ENCODE results near the gene ADCY3. TPM values are rescaled to one million over a fixed set of nuclear protein-coding genes. Genes with fewer than 3 reads are reported as not detected.

The ADCY3 gene
- total RNA-seq, 4 donors from 2014 or later: 3.9 to 16.6 (median 12.3) TPM

- no peak for TF ChIP-seq CTCF (IDR thresholded peaks at IDR 0.05 in 4 of 5, conservative IDR thresholded peaks at IDR 0.05 in 1 of 5)
- ATAC-seq (no peak), DNase-seq (no peak)
- peaks cover 0 to 13% of the 10 kb centered on the region in 2 donors for H3K4me1 ChIP-seq
- H3K4me3 ChIP-seq: peak overlapping the region in 1 of 4 donors; percentile 30
- no peak overlapping the region for H3K27ac ChIP-seq
- no peaks in the 10 kb centered on the region for H3K9me3 ChIP-seq
- in situ Hi-C loops (cut with MboI; ENCODE audit: low sequenced_read_pairs in 4 of 4): loop anchor here (5.0 to 10.0 kb wide), 4 partner anchors 406 to 421 kb away; no protein-coding TSS in a partner anchor
- no peaks in the 10 kb centered on the region for H3K36me3 ChIP-seq
- intact Hi-C loops (cut with DNase I; ENCODE audit: low total_unique reads): no loop called here
- no peaks in the 10 kb centered on the region for H3K27me3 ChIP-seq
Observed at GRCh38 chr2:24828238-24828996, 91.6 kb downstream of the ADCY3 start.

- H3K36me3 ChIP-seq: no peaks in the 10 kb centered on the region
- H3K4me1 ChIP-seq: peaks cover 0 to 13% of the 10 kb centered on the region in 2 donors
- peak overlapping the region in 2 of 4 donors; percentile 6 to 30 for H3K4me3 ChIP-seq
- TF ChIP-seq CTCF (IDR thresholded peaks at IDR 0.05 in 4 of 5, conservative IDR thresholded peaks at IDR 0.05 in 1 of 5): peak; percentile 72 to 91 (median 83)
- TF ChIP-seq POLR2A (IDR thresholded peaks at IDR 0.05): no peak
- no peak overlapping the region for H3K27ac ChIP-seq
- DNase-seq (peak; percentile 65 to 76), ATAC-seq (peak; percentile 92 to 97)
- no peaks in the 10 kb centered on the region for H3K27me3 ChIP-seq
- in situ Hi-C loops (cut with MboI; ENCODE audit: low sequenced_read_pairs in 4 of 4) (loop anchor here (5.0 to 10.0 kb wide), 4 partner anchors 405 to 420 kb away; no protein-coding TSS in a partner anchor), intact Hi-C loops (cut with DNase I; ENCODE audit: low total_unique reads) (loop anchor here (1.0 to 2.0 kb wide), 3 partner anchors 215 to 417 kb away; no protein-coding TSS in a partner anchor)
- H3K9me3 ChIP-seq: no peaks in the 10 kb centered on the region
Observed at GRCh38 chr2:24827321-24828237, 92.5 kb downstream of the ADCY3 start.

- Histone ChIP-seq H3K36me3 (peaks cover 0 to 4% of the 10 kb centered on the region in 2 donors), H3K9me3 (no peaks in the 10 kb centered on the region), H3K27me3 (no peaks in the 10 kb centered on the region), H3K27ac (no peak overlapping the region), H3K4me1 (peaks cover 0 to 13% of the 10 kb centered on the region in 2 donors), H3K4me3 (no peak overlapping the region)
- DNase-seq (no peak), ATAC-seq (no peak)
- in situ Hi-C loops (cut with MboI; ENCODE audit: low sequenced_read_pairs in 4 of 4): loop anchor here (5.0 to 10.0 kb wide), 4 partner anchors 404 to 419 kb away; no protein-coding TSS in a partner anchor
- intact Hi-C loops (cut with DNase I; ENCODE audit: low total_unique reads): loop anchor here (1.0 to 2.0 kb wide), 3 partner anchors 214 to 416 kb away; no protein-coding TSS in a partner anchor
- TF ChIP-seq CTCF (IDR thresholded peaks at IDR 0.05 in 4 of 5, conservative IDR thresholded peaks at IDR 0.05 in 1 of 5): no peak
- TF ChIP-seq POLR2A (IDR thresholded peaks at IDR 0.05): no peak
Observed at GRCh38 chr2:24826773-24827145, 93.3 kb downstream of the ADCY3 start.

GRCh38 chr2:24825883-24826772 lies 93.9 kb downstream of the ADCY3 start:
- Histone ChIP-seq H3K27me3 (no peaks in the 10 kb centered on the region), H3K4me3 (no peak overlapping the region), H3K9me3 (no peaks in the 10 kb centered on the region), H3K4me1 (peaks cover 0 to 13% of the 10 kb centered on the region in 2 donors), H3K27ac (no peak overlapping the region), H3K36me3 (peaks cover 0 to 8% of the 10 kb centered on the region in 2 donors)
- no peak for DNase-seq
- ATAC-seq: no peak
- intact Hi-C loops (cut with DNase I; ENCODE audit: low total_unique reads): loop anchor here (2.0 kb wide), 1 partner anchor 213 kb away; no protein-coding TSS in a partner anchor
- TF ChIP-seq POLR2A (IDR thresholded peaks at IDR 0.05) (no peak), CTCF (IDR thresholded peaks at IDR 0.05 in 4 of 5, conservative IDR thresholded peaks at IDR 0.05 in 1 of 5) (no peak)
- in situ Hi-C loops (cut with MboI; ENCODE audit: low sequenced_read_pairs in 4 of 4): loop anchor here (5.0 to 10.0 kb wide), 4 partner anchors 404 to 419 kb away; no protein-coding TSS in a partner anchor
